GM12874 (cell line): ENCODE measurements around the gene CRACR2B.

Experiments used
- CTCF ChIP-seq: IDR thresholded peaks from 2 replicates; pipeline ENCODE4 v1.5.1; 2011; ENCODE audit warnings: low read depth, mild to moderate bottlenecking, control low read depth, low read length, moderate library complexity; ENCODE audit not compliant: insufficient read depth

Gene CRACR2B

GRCh38 chr11:815675-816432, 11.9 kb upstream of the CRACR2B start:
- TF ChIP-seq CTCF: no peak

- TF ChIP-seq CTCF: no peak
Observed at GRCh38 chr11:816433-816779, 11.3 kb upstream of the CRACR2B start.

- no peak for TF ChIP-seq CTCF
Observed at GRCh38 chr11:818396-819128, 9.2 kb upstream of the CRACR2B start, which contains the start of gene PNPLA2. Gene PNPLA2 (plus strand): TSS chr11:818914. CDS start chr11:819719, 805 bp downstream.

GRCh38 chr11:819129-819931, 8.4 kb upstream of the CRACR2B start:
- TF ChIP-seq CTCF: 0 out of 2 replicates have a peak, but pooled peaks have one; percentile 7

- TF ChIP-seq CTCF: no peak
Observed at GRCh38 chr11:819943-820649, 7.6 kb upstream of the CRACR2B start.

GRCh38 chr11:820655-821511, 6.8 kb upstream of the CRACR2B start:
- no peak for TF ChIP-seq CTCF
